H1 (cell line): ENCODE results near the gene TMEM260. TPM values are rescaled to one million over a fixed set of nuclear protein-coding genes. Genes with fewer than 3 reads are reported as not detected.

Experiments used
- CTCF ChIA-PET: fragments of 300-600 bp; sonication (Branson Sonifier 250); formaldehyde crosslinking; loops from one replicate; lab custom pipeline; 2021; ENCODE audit not compliant: partially characterized antibody; lab: Charles Lee
- POLR2A ChIA-PET: fragments of 300-600 bp; sonication (Branson Sonifier 250); formaldehyde crosslinking; loops from one replicate; lab custom pipeline; 2021; ENCODE audit warnings: inconsistent platforms; ENCODE audit not compliant: partially characterized antibody; lab: Charles Lee
- DNase-seq, 2 experiments: peaks; one replicate each; pipeline versions ENCODE4 v3.0.0 to v3.0.0-alpha.2; 2010 to 2022; ENCODE audit warnings: low spot score in 2 of 2, low read depth in 1 of 2, mixed read lengths in 1 of 2
- FAIRE-seq: peaks from 2 replicates; lab custom pipeline; 2011; peaks lifted over from hg19 to GRCh38; lab: Jason Lieb, UNC
- H2AFZ ChIP-seq: 2 replicates; pipeline ENCODE4 v1.8.1; 2012; ENCODE audit warnings: low read length, inconsistent platforms
- H2AK5ac ChIP-seq: 2 replicates; pipeline ENCODE4 v1.6.1; 2013; ENCODE audit warnings: low read depth, low read length
- H2BK120ac ChIP-seq: replicated peaks from 2 replicates; pipeline ENCODE3; 2013; ENCODE audit warnings: low read depth, low read length, inconsistent platforms
- H2BK12ac ChIP-seq: 2 replicates; pipeline ENCODE4 v1.6.1; 2013; ENCODE audit warnings: low read depth, low read length
- H2BK15ac ChIP-seq: 2 replicates; pipeline ENCODE4 v1.6.1; 2013; ENCODE audit warnings: low read length
- H2BK20ac ChIP-seq: 2 replicates; pipeline ENCODE4 v1.6.1; 2013; ENCODE audit warnings: low read length
- H2BK5ac ChIP-seq: 2 replicates; pipeline ENCODE4 v1.6.1; 2013; ENCODE audit warnings: low read depth, low read length
- H3K14ac ChIP-seq: 2 replicates; pipeline ENCODE4 v1.6.1; 2013; ENCODE audit warnings: inconsistent platforms; ENCODE audit not compliant: insufficient read length
- H3K18ac ChIP-seq: 2 replicates; pipeline ENCODE4 v1.6.1; 2013; ENCODE audit warnings: low read length; ENCODE audit errors: extremely low read depth
- H3K23ac ChIP-seq: 2 replicates; pipeline ENCODE4 v1.6.1; 2013; ENCODE audit warnings: inconsistent platforms; ENCODE audit not compliant: insufficient read length
- H3K23me2 ChIP-seq: 2 replicates; pipeline ENCODE4 v1.6.1; 2013; ENCODE audit warnings: low read depth, low read length
- H3K27ac ChIP-seq: 2 replicates; pipeline ENCODE4 v1.6.1; 2011; ENCODE audit warnings: low read depth, low read length, inconsistent platforms
- H3K27me3 ChIP-seq, 4 experiments: replicated peaks in 1 of 4; 1 replicate in 1 of 4; 2 replicates in 3 of 4; pipeline versions ENCODE4 v1.6.1 to v1.8.1; 2011 to 2013; ENCODE audit warnings: low read length in 3 of 4, mild to moderate bottlenecking in 3 of 4, inconsistent platforms in 2 of 4, mixed read lengths in 2 of 4, moderate library complexity in 1 of 4; ENCODE audit not compliant: control insufficient read depth in 3 of 4, insufficient read depth in 3 of 4; ENCODE audit errors: extremely low read depth in 1 of 4
- H3K36me3 ChIP-seq, 4 experiments: 2 replicates each; pipeline versions ENCODE4 v1.6.1 to v1.8.1; 2011 to 2013; ENCODE audit warnings: mild to moderate bottlenecking in 4 of 4, low read length in 3 of 4, moderate library complexity in 2 of 4, control low read depth in 1 of 4, inconsistent platforms in 1 of 4; ENCODE audit not compliant: insufficient read depth in 4 of 4, control insufficient read depth in 2 of 4
- H3K4ac ChIP-seq: replicated peaks from 2 replicates; pipeline ENCODE3; 2013; ENCODE audit warnings: low read length, low read depth, mixed read lengths, inconsistent platforms; ENCODE audit not compliant: insufficient read length
- H3K4me1 ChIP-seq, 4 experiments: replicated peaks in 1 of 4; 1 replicate in 1 of 4; 2 replicates in 3 of 4; pipeline versions ENCODE4 v1.6.1 to v1.8.1; 2011 to 2013; ENCODE audit warnings: low read length in 3 of 4, inconsistent platforms in 2 of 4, mixed read lengths in 1 of 4; ENCODE audit not compliant: insufficient read depth in 4 of 4, control insufficient read depth in 3 of 4
- H3K4me2 ChIP-seq, 2 experiments: 2 replicates each; pipeline versions ENCODE4 v1.6.1 to v1.8.1; 2011 to 2013; ENCODE audit warnings: low read depth in 2 of 2, low read length in 2 of 2, control low read depth in 1 of 2, inconsistent platforms in 1 of 2, mild to moderate bottlenecking in 1 of 2; ENCODE audit not compliant: insufficient read depth in 1 of 2
- H3K4me3 ChIP-seq, 4 experiments: fragments of 200-600, 300-600 bp in 1 of 4; sonication (generic), shearing (Covaris generic), sonication (Bioruptor Twin) in 1 of 4; 2 replicates each; pipeline versions ENCODE4 v1.5.1 to v1.8.1; 2011 to 2016; ENCODE audit warnings: low read length in 4 of 4, low read depth in 3 of 4, control low read depth in 2 of 4, inconsistent platforms in 2 of 4, mild to moderate bottlenecking in 2 of 4, mixed read lengths in 1 of 4, moderate library complexity in 1 of 4; ENCODE audit not compliant: insufficient read depth in 2 of 4; ENCODE audit errors: extremely low read depth in 1 of 4
- H3K56ac ChIP-seq: replicated peaks from 2 replicates; pipeline ENCODE3; 2013; ENCODE audit warnings: low read depth, mild to moderate bottlenecking, mixed read lengths, low read length, inconsistent platforms; ENCODE audit not compliant: insufficient read length
- H3K79me1 ChIP-seq: 2 replicates; pipeline ENCODE4 v1.6.1; 2013; ENCODE audit warnings: low read depth, low read length, control low read depth
- H3K79me2 ChIP-seq, 2 experiments: 2 replicates each; pipeline versions ENCODE4 v1.6.1 to v1.8.1; 2012 to 2013; ENCODE audit warnings: low read length in 2 of 2, mild to moderate bottlenecking in 2 of 2, inconsistent platforms in 1 of 2; ENCODE audit not compliant: insufficient read depth in 2 of 2, control insufficient read depth in 1 of 2
- H3K9ac ChIP-seq, 4 experiments: replicated peaks in 1 of 4; 1 replicate in 1 of 4; 2 replicates in 3 of 4; pipeline versions ENCODE4 v1.6.1 to v1.8.1; 2011 to 2013; ENCODE audit warnings: low read depth in 3 of 4, low read length in 3 of 4, control low read depth in 2 of 4, mild to moderate bottlenecking in 2 of 4, moderate library complexity in 2 of 4, inconsistent platforms in 1 of 4; ENCODE audit errors: extremely low read depth in 1 of 4
- H3K9me3 ChIP-seq, 2 experiments: 2 replicates each; pipeline versions ENCODE4 v1.6.1 to v1.8.1; 2012 to 2013; ENCODE audit warnings: mild to moderate bottlenecking in 2 of 2, moderate library complexity in 2 of 2, control low read depth in 1 of 2, inconsistent platforms in 1 of 2, low read depth in 1 of 2, low read length in 1 of 2, mixed read lengths in 1 of 2; ENCODE audit not compliant: insufficient read depth in 2 of 2
- H4K20me1 ChIP-seq, 2 experiments: replicated peaks in 1 of 2; 2 replicates each; pipeline versions ENCODE3 to v1.8.1; 2011 to 2013; ENCODE audit warnings: inconsistent platforms in 2 of 2, low read length in 2 of 2, mild to moderate bottlenecking in 1 of 2; ENCODE audit not compliant: insufficient read depth in 2 of 2, control insufficient read depth in 1 of 2
- H4K5ac ChIP-seq: 2 replicates; pipeline ENCODE4 v1.6.1; 2013; ENCODE audit warnings: low read length, low read depth, mixed read lengths, inconsistent platforms; ENCODE audit not compliant: insufficient read length
- H4K8ac ChIP-seq: 2 replicates; pipeline ENCODE4 v1.8.0; 2013; ENCODE audit warnings: mild to moderate bottlenecking, moderate library complexity, low read length, inconsistent platforms; ENCODE audit not compliant: insufficient read depth; ENCODE audit errors: extremely low read depth
- H4K91ac ChIP-seq: replicated peaks from 2 replicates; pipeline ENCODE3; 2013; ENCODE audit warnings: low read length, mixed read lengths, inconsistent platforms; ENCODE audit not compliant: insufficient read length
- EGR1 ChIP-seq: IDR thresholded peaks from 2 replicates; pipeline ENCODE4 v1.6.1; 2011; ENCODE audit warnings: low read depth, low read length, borderline replicate concordance
- HDAC6 ChIP-seq: IDR thresholded peaks from one replicate; pipeline ENCODE4 v1.7.1; 2012; ENCODE audit warnings: low read depth, mild to moderate bottlenecking, inconsistent platforms, low read length, moderate library complexity
- polyA plus RNA-seq, 7 experiments: library from polyadenylated mRNA; depleted of rRNA in 3 of 7; stranded (reverse) in 5 of 7; unstranded in 2 of 7; fragments of >200 nt in 5 of 7; fragments of 200-250 nt in 2 of 7; gene quantifications; 1 replicate in 5 of 7; 2 replicates in 1 of 7; 4 replicates in 1 of 7; pipeline versions ENCODE4 v1.2.1 to v1.2.3, GENCODE V29; 2011 to 2013; ENCODE audit warnings: missing spikeins in 2 of 7, mixed read lengths in 2 of 7
- total RNA-seq: library from RNA; stranded (reverse); fragmentation: NEBNext Ultra II Directional; extraction: Animal tissue kit (Norgen Biotek cat#: 25700); gene quantifications from 2 replicates; pipeline ENCODE4 v1.2.1, GENCODE V29; 2021

TMEM260 gene
- total and polyA plus RNA-seq, 2 of the 8 experiments (the other 6 are each of a cell fraction or from before 2014, with no cell fraction given): 14.4 to 15.2 TPM

GRCh38 chr14:56617084-56617483 is 37.5 kb downstream of the TMEM260 start:
- Histone ChIP-seq H3K56ac (no peak overlapping the region), H2BK20ac (no peak overlapping the region), H3K18ac (no peak overlapping the region), H3K23ac (no peak overlapping the region), H2BK5ac (no peak overlapping the region), H3K4me3 (no peak overlapping the region)
- TF ChIP-seq HDAC6 (no peak), EGR1 (no peak)
- TF ChIP-seq, all 59 proteins: peak for 0
- Histone ChIP-seq H3K4me1 (no peaks in the 10 kb centered on the region), H3K4me2 (no peak overlapping the region), H4K91ac (no peak overlapping the region), H2AFZ (no peak overlapping the region), H4K8ac (no peak overlapping the region), H3K23me2 (no peaks in the 10 kb centered on the region), H3K79me1 (no peaks in the 10 kb centered on the region), H4K5ac (no peak overlapping the region), H2BK15ac (no peak overlapping the region), H2BK12ac (no peak overlapping the region), H3K4ac (no peak overlapping the region), H3K9ac (no peak overlapping the region), H4K20me1 (no peaks in the 10 kb centered on the region), H2AK5ac (no peak overlapping the region), H3K36me3 (peaks cover 0 to 22% (median 3%) of the 10 kb centered on the region in 4 experiments; a peak in 1 of 8 replicates), H3K14ac (no peak overlapping the region), H3K27ac (no peak overlapping the region), H3K27me3 (peaks cover 0 to 1% (median 0%) of the 10 kb centered on the region in 4 experiments; a peak in 1 of 7 replicates), H3K79me2 (no peaks in the 10 kb centered on the region), H3K9me3 (no peaks in the 10 kb centered on the region), H2BK120ac (no peak overlapping the region)
- ChIA-PET POLR2A (no interaction called here), CTCF (interaction anchor here (1.3 to 1.7 kb wide), 3 partner anchors 10 to 126 kb away, joined by 4 to 6 read pairs (median 4); no protein-coding TSS in a partner anchor)
- DNase-seq (no peak), FAIRE-seq (no peak)
